G401 (cell line): Measurements from ENCODE around the gene SLC15A2. TPM values are rescaled to one million over a fixed set of nuclear protein-coding genes. Genes with fewer than 3 reads are reported as not detected.
A peak's percentile ranks its signal among the peaks of the same experiment; 100 is the strongest.
"Not testable (repeated sequence)": the region's sequence is repeated elsewhere in the genome, so short reads cannot be mapped to it uniquely, and the experiment has no call there.

Experiments used
- DNase-seq: peaks from one replicate; pipeline ENCODE4 v3.0.0-alpha.2; 2015; ENCODE audit warnings: low spot score
- in situ Hi-C: cut with HindIII; loops from 2 replicates; pipeline ENCODE4 v1.10.0; 2016; ENCODE audit warnings: low sequenced_read_pairs, mixed read lengths
- total RNA-seq: library from RNA; depleted of rRNA; stranded (reverse); fragments of >200 nt; shearing (Covaris generic); gene quantifications from 2 replicates; pipeline ENCODE4 v1.2.3, GENCODE V29; 2014; rRNA removed

SLC15A2 gene
- 0.07 TPM in 1 of 2 replicates, not detected in the other for total RNA-seq

- DNase-seq, result peak; percentile 40
- in situ Hi-C loops, result no loop called here
Measured at GRCh38 chr3:121894301-121894990, at the start of gene SLC15A2. SLC15A2 (plus strand) TSS chr3:121894401; CDS start chr3:121894477, 76 bp downstream.

- in situ Hi-C loops, result no loop called here
- DNase-seq, result no peak
Measured at GRCh38 chr3:121844892-121845291, 49.3 kb upstream of the SLC15A2 start.

- in situ Hi-C loops, result no loop called here
- DNase-seq, result no peak
Measured at GRCh38 chr3:121852256-121852655, 41.9 kb upstream of the SLC15A2 start.

GRCh38 chr3:121855555-121855954, 38.6 kb upstream of the SLC15A2 start:
- in situ Hi-C loops, result no loop called here
- no peak for DNase-seq

- in situ Hi-C loops, DNase-seq: not testable (repeated sequence)
Measured at GRCh38 chr3:121857778-121858177, 36.4 kb upstream of the SLC15A2 start.

- in situ Hi-C loops, result not testable (repeated sequence)
Measured at GRCh38 chr3:121863247-121863646, 31.0 kb upstream of the SLC15A2 start.

GRCh38 chr3:121863801-121864200, 30.4 kb upstream of the SLC15A2 start:
- DNase-seq, result no peak
- in situ Hi-C loops, result no loop called here

More at GRCh38 chr3:121863247-121863646, 31.0 kb upstream of the SLC15A2 start:
- DNase-seq, result not testable (repeated sequence)

GRCh38 chr3:121869736-121870135, 24.5 kb upstream of the SLC15A2 start:
- in situ Hi-C loops, result no loop called here
- no peak for DNase-seq

- DNase-seq, result no peak
- in situ Hi-C loops, result no loop called here
Measured at GRCh38 chr3:121870717-121871116, 23.5 kb upstream of the SLC15A2 start.

- DNase-seq, result no peak
- in situ Hi-C loops, result no loop called here
Measured at GRCh38 chr3:121871430-121871829, 22.8 kb upstream of the SLC15A2 start.

GRCh38 chr3:121878411-121878810, 15.8 kb upstream of the SLC15A2 start:
- no peak for DNase-seq
- in situ Hi-C loops, result no loop called here

GRCh38 chr3:121883507-121883906, 10.7 kb upstream of the SLC15A2 start:
- DNase-seq, result no peak
- in situ Hi-C loops, result no loop called here

- no peak for DNase-seq
- in situ Hi-C loops, result no loop called here
Measured at GRCh38 chr3:121885386-121885785, 8.8 kb upstream of the SLC15A2 start.

- in situ Hi-C loops, result no loop called here
Measured at GRCh38 chr3:121895121-121895520, 920 bp downstream of the SLC15A2 start.

GRCh38 chr3:121895736-121896135, 1.5 kb downstream of the SLC15A2 start:
- in situ Hi-C loops, result no loop called here
- DNase-seq, result no peak

More at GRCh38 chr3:121895121-121895520, 920 bp downstream of the SLC15A2 start:
- DNase-seq, result no peak

- in situ Hi-C loops, result no loop called here
- no peak for DNase-seq
Measured at GRCh38 chr3:121896823-121897222, 2.6 kb downstream of the SLC15A2 start.

- in situ Hi-C loops, result no loop called here
Measured at GRCh38 chr3:121897296-121897695, 3.1 kb downstream of the SLC15A2 start.

GRCh38 chr3:121913305-121913990, 19.2 kb downstream of the SLC15A2 start:
- DNase-seq, result no peak

More at GRCh38 chr3:121897296-121897695, 3.1 kb downstream of the SLC15A2 start:
- no peak for DNase-seq

GRCh38 chr3:121914081-121914998, 20.1 kb downstream of the SLC15A2 start:
- in situ Hi-C loops, result no loop called here
- DNase-seq, result no peak

More at GRCh38 chr3:121913305-121913990, 19.2 kb downstream of the SLC15A2 start:
- in situ Hi-C loops, result no loop called here
